Neuronal stem cell (in vitro differentiated cells): ENCODE results near the gene RBM24.

Experiments
- DNase-seq: peaks from one replicate; pipeline ENCODE4 v3.0.0-alpha.2; 2013; ENCODE audit warnings: low spot score
- H2AFZ ChIP-seq: one replicate; pipeline ENCODE4 v1.6.1; 2013; ENCODE audit warnings: mild to moderate bottlenecking, low read length, inconsistent platforms
- H2AK5ac ChIP-seq: 2 replicates; pipeline ENCODE4 v1.6.1; 2013; ENCODE audit warnings: low read depth, mild to moderate bottlenecking, inconsistent platforms, low read length, moderate library complexity, mixed read lengths
- H2BK120ac ChIP-seq: 2 replicates; pipeline ENCODE4 v1.6.1; 2013; ENCODE audit warnings: low read depth, mild to moderate bottlenecking, inconsistent platforms, low read length, moderate library complexity, mixed read lengths
- H2BK12ac ChIP-seq: one replicate; pipeline ENCODE4 v1.6.1; 2013; ENCODE audit warnings: low read length, inconsistent platforms
- H2BK15ac ChIP-seq: 2 replicates; pipeline ENCODE4 v1.6.1; 2013; ENCODE audit warnings: mild to moderate bottlenecking, low read length, inconsistent platforms, mixed read lengths
- H2BK5ac ChIP-seq: one replicate; pipeline ENCODE4 v1.6.1; 2013; ENCODE audit warnings: inconsistent platforms, mild to moderate bottlenecking, low read length, moderate library complexity
- H3K14ac ChIP-seq: one replicate; pipeline ENCODE4 v1.6.1; 2013; ENCODE audit warnings: low read length, inconsistent platforms
- H3K18ac ChIP-seq: 2 replicates; pipeline ENCODE4 v1.6.1; 2013; ENCODE audit warnings: low read length, inconsistent platforms
- H3K23ac ChIP-seq: 2 replicates; pipeline ENCODE4 v1.6.1; 2013; ENCODE audit warnings: low read depth, mild to moderate bottlenecking, mixed read lengths, low read length, inconsistent platforms; ENCODE audit not compliant: poor library complexity
- H3K27ac ChIP-seq: replicated peaks from 3 replicates; pipeline ENCODE4 v1.5.1; 2013; ENCODE audit warnings: low read length, inconsistent platforms
- H3K27me3 ChIP-seq, 3 experiments: 2 replicates each; pipeline ENCODE4 v1.6.1; 2013; ENCODE audit warnings: low read length in 3 of 3, mild to moderate bottlenecking in 2 of 3, inconsistent platforms in 1 of 3, low read depth in 1 of 3, mixed read lengths in 1 of 3, moderate library complexity in 1 of 3; ENCODE audit not compliant: control insufficient read depth in 3 of 3, insufficient read depth in 3 of 3
- H3K36me3 ChIP-seq, 2 donors: replicated peaks in 1 of 2; 2 replicates each; pipeline ENCODE4 v1.6.1; 2013; ENCODE audit warnings: low read length in 2 of 2; ENCODE audit not compliant: control insufficient read depth in 2 of 2, insufficient read depth in 2 of 2
- H3K4ac ChIP-seq: 2 replicates; pipeline ENCODE4 v1.6.1; 2013; ENCODE audit warnings: inconsistent platforms, mild to moderate bottlenecking, low read length, moderate library complexity
- H3K4me1 ChIP-seq, 2 donors: 1 replicate in 1 of 2; 2 replicates in 1 of 2; pipeline ENCODE4 v1.6.1; 2013; ENCODE audit warnings: low read length in 2 of 2, low read depth in 1 of 2; ENCODE audit not compliant: control insufficient read depth in 2 of 2, insufficient read depth in 1 of 2
- H3K4me2 ChIP-seq: one replicate; pipeline ENCODE4 v1.6.1; 2013; ENCODE audit warnings: mild to moderate bottlenecking, low read length, inconsistent platforms; ENCODE audit not compliant: insufficient read depth, poor library complexity, severe bottlenecking
- H3K4me3 ChIP-seq, 2 donors: 2 replicates each; pipeline ENCODE4 v1.5.1; 2013; ENCODE audit warnings: low read length in 2 of 2, mild to moderate bottlenecking in 2 of 2, inconsistent platforms in 1 of 2, moderate library complexity in 1 of 2
- H3K79me1 ChIP-seq: one replicate; pipeline ENCODE4 v1.6.1; 2013; ENCODE audit warnings: low read depth, mild to moderate bottlenecking, inconsistent platforms, low read length, moderate library complexity
- H3K9ac ChIP-seq: one replicate; pipeline ENCODE4 v1.6.1; 2013; ENCODE audit warnings: mild to moderate bottlenecking, low read depth, low read length, inconsistent platforms; ENCODE audit not compliant: poor library complexity
- H3K9me3 ChIP-seq, 2 donors: replicated peaks in 1 of 2; 2 replicates each; pipeline versions ENCODE3 to v1.6.1; 2013; ENCODE audit warnings: low read length in 2 of 2, mild to moderate bottlenecking in 2 of 2, inconsistent platforms in 1 of 2, low read depth in 1 of 2, mixed read lengths in 1 of 2, moderate library complexity in 1 of 2; ENCODE audit not compliant: control insufficient read depth in 2 of 2, insufficient read depth in 1 of 2
- H4K8ac ChIP-seq: one replicate; pipeline ENCODE4 v1.6.1; 2013; ENCODE audit warnings: low read depth, mild to moderate bottlenecking, inconsistent platforms, low read length, moderate library complexity
- H4K91ac ChIP-seq: one replicate; pipeline ENCODE4 v1.6.1; 2013; ENCODE audit warnings: low read length, low read depth, mild to moderate bottlenecking, inconsistent platforms; ENCODE audit not compliant: poor library complexity
- WGBS, 2 donors: extraction: QIAGEN DNeasy Blood & Tissue Kit; methylation state at CpG; one replicate each; pipeline ENCODE4 v1.1.7; 2013; ENCODE audit warnings: missing lambda C conversion rate in 2 of 2, mixed read lengths in 1 of 2; ENCODE audit not compliant: insufficient read length in 2 of 2, insufficient replicate concordance in 1 of 2; ENCODE audit errors: extremely low coverage in 2 of 2; 5-methylcytosine and 5-hydroxymethylcytosine counted together

The RBM24 gene

GRCh38 chr6:17278289-17279063 lies 2.7 kb upstream of the RBM24 start:
- no CpG with 5 or more reads among the region's 10 CpGs for WGBS, 2 donors

GRCh38 chr6:17280138-17280537 lies 1.0 kb upstream of the RBM24 start:
- H2BK12ac ChIP-seq: peak overlapping the region; percentile 73
- H3K36me3 ChIP-seq: peaks cover 0 to 4% of the 10 kb centered on the region in 2 donors
- H3K23ac ChIP-seq: no peak overlapping the region
- H3K4me3 ChIP-seq: peak overlapping the region; percentile 58 to 95
- H3K4me2 ChIP-seq: peak overlapping the region; percentile 96
- no peaks in the 10 kb centered on the region for H3K9me3 ChIP-seq
- peaks cover 0 to 45% (median 4%) of the 10 kb centered on the region in 3 experiments for H3K27me3 ChIP-seq
- H2BK120ac ChIP-seq: no peak overlapping the region
- peak overlapping the region; percentile 92 for H2BK15ac ChIP-seq
- no peak overlapping the region for H3K27ac ChIP-seq
- no peak overlapping the region for H4K91ac ChIP-seq
- H3K4ac ChIP-seq: no peak overlapping the region
- H3K18ac ChIP-seq: peak overlapping the region; percentile 95
- H3K4me1 ChIP-seq: peaks cover 5 to 6% of the 10 kb centered on the region in 2 donors
- H3K9ac ChIP-seq: no peak overlapping the region
- no peak overlapping the region for H2BK5ac ChIP-seq
- no CpG with 5 or more reads among the region's 11 CpGs for WGBS, 2 donors
- no peak overlapping the region for H4K8ac ChIP-seq
- no peak overlapping the region for H2AK5ac ChIP-seq
- no peak overlapping the region for H3K14ac ChIP-seq
- H3K79me1 ChIP-seq: peaks cover 3% of the 10 kb centered on the region
- H2AFZ ChIP-seq: peak overlapping the region; percentile 99
- DNase-seq: no peak

More at GRCh38 chr6:17278289-17279063, 2.7 kb upstream of the RBM24 start:
- Histone ChIP-seq H3K9me3 (no peaks in the 10 kb centered on the region), H3K27me3 (peaks cover 0 to 45% (median 4%) of the 10 kb centered on the region in 3 experiments), H3K4me2 (no peak overlapping the region), H3K79me1 (peaks cover 3% of the 10 kb centered on the region), H2BK5ac (no peak overlapping the region), H3K27ac (no peak overlapping the region), H3K9ac (no peak overlapping the region), H3K23ac (no peak overlapping the region), H4K8ac (no peak overlapping the region), H2AK5ac (no peak overlapping the region), H3K4me1 (peaks cover 5 to 6% of the 10 kb centered on the region in 2 donors), H2BK15ac (no peak overlapping the region), H2BK120ac (no peak overlapping the region), H3K18ac (no peak overlapping the region), H3K4me3 (no peak overlapping the region), H3K14ac (no peak overlapping the region), H3K36me3 (no peaks in the 10 kb centered on the region), H2AFZ (no peak overlapping the region), H2BK12ac (no peak overlapping the region), H4K91ac (no peak overlapping the region), H3K4ac (no peak overlapping the region)
- DNase-seq: no peak

GRCh38 chr6:17280552-17281090 lies 540 bp upstream of the RBM24 start:
- H2BK5ac ChIP-seq: no peak overlapping the region
- DNase-seq: peak; percentile 57
- H4K91ac ChIP-seq: no peak overlapping the region
- H3K4me1 ChIP-seq: peaks cover 5 to 6% of the 10 kb centered on the region in 2 donors
- peak overlapping the region; percentile 58 to 95 for H3K4me3 ChIP-seq
- peak overlapping the region; percentile 95 for H3K18ac ChIP-seq
- peak overlapping the region; percentile 10 for H3K23ac ChIP-seq
- H2AK5ac ChIP-seq: no peak overlapping the region
- no peak overlapping the region for H3K14ac ChIP-seq
- H2AFZ ChIP-seq: peak overlapping the region; percentile 99
- peak overlapping the region; percentile 73 for H2BK12ac ChIP-seq
- H3K4ac ChIP-seq: no peak overlapping the region
- H3K27ac ChIP-seq: peak overlapping the region; percentile 12
- H3K36me3 ChIP-seq: peaks cover 0 to 5% of the 10 kb centered on the region in 2 donors
- peaks cover 3% of the 10 kb centered on the region for H3K79me1 ChIP-seq
- peak overlapping the region; percentile 63 for H3K9ac ChIP-seq
- H3K27me3 ChIP-seq: peaks cover 0 to 45% (median 4%) of the 10 kb centered on the region in 3 experiments
- WGBS, 2 donors: no CpG with 5 or more reads among the region's 55 CpGs
- H2BK15ac ChIP-seq: peak overlapping the region; percentile 92
- H3K4me2 ChIP-seq: peak overlapping the region; percentile 96
- no peak overlapping the region for H4K8ac ChIP-seq
- peak overlapping the region; percentile 61 for H2BK120ac ChIP-seq
- no peaks in the 10 kb centered on the region for H3K9me3 ChIP-seq
